ENCODE results near the gene JAZF1.

Gene JAZF1

DNA sequence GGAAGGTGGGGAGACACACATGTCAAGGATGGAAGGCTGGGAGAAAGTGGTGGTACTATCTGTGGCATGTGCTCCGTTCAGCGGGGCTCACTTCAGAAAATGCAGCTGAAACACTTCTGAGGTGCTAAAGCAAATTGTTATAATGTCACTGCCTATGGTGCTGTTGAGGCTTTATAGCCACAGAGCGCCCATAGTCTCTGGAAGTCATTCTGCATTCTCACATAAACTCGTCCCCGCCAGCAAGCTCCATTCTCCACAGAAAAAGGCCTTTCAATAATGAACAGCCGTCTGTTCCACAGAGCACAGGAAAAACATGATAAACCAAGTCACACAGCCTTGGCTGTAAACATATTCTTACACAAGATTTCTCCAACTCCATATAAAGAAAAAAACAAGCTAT is 308.7 kb downstream of the JAZF1 start:
- ChIA-PET POLR2A (no interaction called here), CTCF (interaction anchor here (0.7 to 1.8 kb wide), 3 partner anchors 17 to 528 kb away, joined by 3 to 4 read pairs (median 3); no protein-coding TSS in a partner anchor)
- H3K36me3 ChIP-seq (ENCODE audit: control insufficient read depth in 4 of 4, insufficient read depth in 4 of 4, low read length in 3 of 4), result no peaks in the 10 kb centered on the region
- no peak overlapping the region for H3K4me3 ChIP-seq (ENCODE audit: control insufficient read depth in 1 of 7, extremely low read depth in 1 of 7, insufficient read depth in 4 of 7, low read depth in 2 of 7, low read length in 6 of 7)
- no peaks in the 10 kb centered on the region for H3K9me3 ChIP-seq (ENCODE audit: control extremely low read depth in 1 of 5, control insufficient read depth in 4 of 5, insufficient read depth in 2 of 5, low read depth in 1 of 5, low read length in 4 of 5)
- H3K4me1 ChIP-seq (ENCODE audit: control extremely low read depth in 1 of 4, control insufficient read depth in 4 of 4, insufficient read depth in 4 of 4, low read length in 3 of 4), result peaks cover 0 to 7% (median 5%) of the 10 kb centered on the region in 4 experiments
- no peak for DNase-seq
- H3K27me3 ChIP-seq (replicated peaks in 2 of 5; ENCODE audit: control insufficient read depth in 4 of 5, insufficient read depth in 5 of 5, low read length in 4 of 5), result no peaks in the 10 kb centered on the region
- H3K27ac ChIP-seq (ENCODE audit: insufficient read depth in 1 of 2, low read depth in 1 of 2, low read length in 2 of 2, poor library complexity in 1 of 2, severe bottlenecking in 2 of 2), result no peak overlapping the region
- WGBS (ENCODE audit: insufficient coverage), result 96% methylated on average over 6 of the region's 6 CpGs

DNA sequence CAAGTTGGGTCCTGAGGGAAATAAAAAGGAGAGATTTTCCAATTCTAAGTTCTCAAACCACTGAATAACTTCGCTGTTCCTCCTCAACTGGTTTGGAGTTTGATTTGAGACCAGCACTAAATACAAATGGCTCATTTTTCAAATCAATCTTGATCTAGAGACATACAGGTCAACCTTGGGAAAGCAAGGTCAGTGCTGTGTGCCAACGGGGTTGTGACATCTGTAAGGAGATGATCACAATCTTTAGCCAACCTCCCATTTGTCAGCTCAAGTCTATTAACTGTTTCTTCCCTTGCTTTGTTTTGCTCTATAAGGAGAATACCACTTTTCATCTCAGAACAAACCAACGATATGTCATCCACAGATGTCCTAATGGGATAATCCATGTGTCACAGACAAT is 309.5 kb downstream of the JAZF1 start:
- ChIA-PET CTCF (interaction anchor here (0.7 to 1.8 kb wide), 2 partner anchors 10 to 18 kb away, joined by 4 read pairs; no protein-coding TSS in a partner anchor), POLR2A (no interaction called here)
- no peaks in the 10 kb centered on the region for H3K9me3 ChIP-seq (ENCODE audit: control extremely low read depth in 1 of 5, control insufficient read depth in 4 of 5, insufficient read depth in 2 of 5, low read depth in 1 of 5, low read length in 4 of 5)
- H3K36me3 ChIP-seq (ENCODE audit: control insufficient read depth in 4 of 4, insufficient read depth in 4 of 4, low read length in 3 of 4), result no peaks in the 10 kb centered on the region
- H3K27me3 ChIP-seq (replicated peaks in 2 of 5; ENCODE audit: control insufficient read depth in 4 of 5, insufficient read depth in 5 of 5, low read length in 4 of 5), result no peaks in the 10 kb centered on the region
- peaks cover 0 to 7% (median 5%) of the 10 kb centered on the region in 4 experiments for H3K4me1 ChIP-seq (ENCODE audit: control extremely low read depth in 1 of 4, control insufficient read depth in 4 of 4, insufficient read depth in 4 of 4, low read length in 3 of 4)
- 100% methylated on average over 2 of the region's 3 CpGs for WGBS (ENCODE audit: insufficient coverage)
- no peak overlapping the region for H3K27ac ChIP-seq (ENCODE audit: insufficient read depth in 1 of 2, low read depth in 1 of 2, low read length in 2 of 2, poor library complexity in 1 of 2, severe bottlenecking in 2 of 2)
- H3K4me3 ChIP-seq (ENCODE audit: control insufficient read depth in 1 of 7, extremely low read depth in 1 of 7, insufficient read depth in 4 of 7, low read depth in 2 of 7, low read length in 6 of 7), result no peak overlapping the region
- DNase-seq, result no peak

DNA sequence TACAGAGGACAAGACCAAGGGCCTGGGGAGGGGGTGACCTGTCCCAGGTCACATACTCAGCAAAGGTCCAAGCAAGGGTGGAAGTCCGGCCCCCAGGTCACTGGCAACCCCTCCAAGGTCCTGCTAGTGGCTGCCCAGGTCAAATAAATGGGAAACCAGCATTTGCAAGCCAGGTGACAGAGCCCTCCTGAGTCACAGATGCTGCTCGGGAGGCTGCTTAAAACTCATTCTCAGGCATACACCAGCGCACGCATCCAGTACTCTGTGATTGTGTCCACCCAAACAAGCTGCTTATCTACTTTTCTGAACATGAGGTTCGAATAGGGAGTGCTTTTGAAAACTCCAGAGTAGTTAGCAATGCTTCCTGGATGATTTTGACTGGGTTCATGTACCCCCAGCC is 310.0 kb downstream of the JAZF1 start:
- Histone ChIP-seq H3K27ac (ENCODE audit: insufficient read depth in 1 of 2, low read depth in 1 of 2, low read length in 2 of 2, poor library complexity in 1 of 2, severe bottlenecking in 2 of 2) (no peak overlapping the region), H3K9me3 (ENCODE audit: control extremely low read depth in 1 of 5, control insufficient read depth in 4 of 5, insufficient read depth in 2 of 5, low read depth in 1 of 5, low read length in 4 of 5) (no peaks in the 10 kb centered on the region), H3K27me3 (replicated peaks in 2 of 5; ENCODE audit: control insufficient read depth in 4 of 5, insufficient read depth in 5 of 5, low read length in 4 of 5) (no peaks in the 10 kb centered on the region), H3K36me3 (ENCODE audit: control insufficient read depth in 4 of 4, insufficient read depth in 4 of 4, low read length in 3 of 4) (no peaks in the 10 kb centered on the region), H3K4me3 (ENCODE audit: control insufficient read depth in 1 of 7, extremely low read depth in 1 of 7, insufficient read depth in 4 of 7, low read depth in 2 of 7, low read length in 6 of 7) (no peak overlapping the region), H3K4me1 (ENCODE audit: control extremely low read depth in 1 of 4, control insufficient read depth in 4 of 4, insufficient read depth in 4 of 4, low read length in 3 of 4) (peaks cover 0 to 7% (median 5%) of the 10 kb centered on the region in 4 experiments)
- 89% methylated on average over 5 of the region's 5 CpGs for WGBS (ENCODE audit: insufficient coverage)
- no peak for DNase-seq
- POLR2A ChIA-PET, result no interaction called here
- CTCF ChIA-PET, result interaction anchor here (0.7 kb wide), 1 partner anchor 9 kb away, joined by 4 read pairs; no protein-coding TSS in a partner anchor

DNA sequence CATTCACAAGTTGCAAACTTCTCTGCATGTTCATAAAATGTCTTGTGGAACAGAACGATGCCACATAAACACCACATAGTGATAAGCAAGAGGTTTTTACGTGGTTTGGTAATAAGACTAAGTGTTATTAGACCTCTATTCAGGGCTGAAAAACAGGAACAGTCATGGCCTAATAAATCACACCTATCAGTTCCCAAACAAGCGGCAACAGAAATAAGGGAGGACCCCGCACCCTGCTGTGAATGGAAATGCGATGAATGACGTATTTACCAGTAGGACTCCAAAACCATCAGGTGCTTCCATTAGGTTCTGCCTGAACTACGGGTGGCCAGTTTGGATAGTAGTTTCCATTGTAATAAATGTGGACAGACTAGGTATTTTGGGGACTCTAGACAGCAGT is 311.5 kb downstream of the JAZF1 start:
- Histone ChIP-seq H3K27me3 (replicated peaks in 2 of 5; ENCODE audit: control insufficient read depth in 4 of 5, insufficient read depth in 5 of 5, low read length in 4 of 5) (no peaks in the 10 kb centered on the region), H3K9me3 (ENCODE audit: control extremely low read depth in 1 of 5, control insufficient read depth in 4 of 5, insufficient read depth in 2 of 5, low read depth in 1 of 5, low read length in 4 of 5) (no peaks in the 10 kb centered on the region), H3K36me3 (ENCODE audit: control insufficient read depth in 4 of 4, insufficient read depth in 4 of 4, low read length in 3 of 4) (no peaks in the 10 kb centered on the region), H3K4me1 (ENCODE audit: control extremely low read depth in 1 of 4, control insufficient read depth in 4 of 4, insufficient read depth in 4 of 4, low read length in 3 of 4) (peaks cover 0 to 3% (median 1%) of the 10 kb centered on the region in 4 experiments), H3K4me3 (ENCODE audit: control insufficient read depth in 1 of 7, extremely low read depth in 1 of 7, insufficient read depth in 4 of 7, low read depth in 2 of 7, low read length in 6 of 7) (no peak overlapping the region), H3K27ac (ENCODE audit: insufficient read depth in 1 of 2, low read depth in 1 of 2, low read length in 2 of 2, poor library complexity in 1 of 2, severe bottlenecking in 2 of 2) (no peak overlapping the region)
- ChIA-PET CTCF (no interaction called here), POLR2A (no interaction called here)
- peak; percentile 14 to 66 (median 52) for DNase-seq
- WGBS (ENCODE audit: insufficient coverage), result 25% methylated on average over 5 of the region's 7 CpGs

DNA sequence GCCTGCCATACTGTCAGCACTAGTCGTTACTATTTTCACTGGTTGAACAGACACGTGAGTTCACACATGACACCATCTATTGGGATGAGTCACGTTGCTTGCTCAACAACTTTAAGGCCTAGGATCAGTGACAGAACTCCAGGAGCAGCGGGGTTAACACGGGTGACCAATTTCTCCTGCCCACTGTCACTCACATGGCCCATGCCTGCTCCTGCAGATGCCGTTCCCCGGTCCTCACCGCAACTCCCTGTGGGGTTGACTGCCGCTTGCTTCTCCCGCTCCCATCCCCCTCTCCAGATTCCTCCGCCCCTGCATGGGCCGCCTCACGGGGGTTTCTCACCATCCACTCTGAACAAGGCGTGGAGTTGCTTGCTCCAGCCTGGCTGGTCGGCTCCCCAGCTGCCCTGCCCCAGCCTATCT is 312.5 kb downstream of the JAZF1 start:
- ChIA-PET CTCF (interaction anchor here (0.7 kb wide), 1 partner anchor 15 kb away, joined by 3 read pairs; no protein-coding TSS in a partner anchor), POLR2A (no interaction called here)
- no peaks in the 10 kb centered on the region for H3K27me3 ChIP-seq (replicated peaks in 2 of 5; ENCODE audit: control insufficient read depth in 4 of 5, insufficient read depth in 5 of 5, low read length in 4 of 5)
- no peaks in the 10 kb centered on the region for H3K9me3 ChIP-seq (ENCODE audit: control extremely low read depth in 1 of 5, control insufficient read depth in 4 of 5, insufficient read depth in 2 of 5, low read depth in 1 of 5, low read length in 4 of 5)
- DNase-seq, result no peak
- no peak overlapping the region for H3K27ac ChIP-seq (ENCODE audit: insufficient read depth in 1 of 2, low read depth in 1 of 2, low read length in 2 of 2, poor library complexity in 1 of 2, severe bottlenecking in 2 of 2)
- no peak overlapping the region for H3K4me3 ChIP-seq (ENCODE audit: control insufficient read depth in 1 of 7, extremely low read depth in 1 of 7, insufficient read depth in 4 of 7, low read depth in 2 of 7, low read length in 6 of 7)
- H3K36me3 ChIP-seq (ENCODE audit: control insufficient read depth in 4 of 4, insufficient read depth in 4 of 4, low read length in 3 of 4), result no peaks in the 10 kb centered on the region
- 97% methylated on average over 15 of the region's 15 CpGs for WGBS (ENCODE audit: insufficient coverage)
- H3K4me1 ChIP-seq (ENCODE audit: control extremely low read depth in 1 of 4, control insufficient read depth in 4 of 4, insufficient read depth in 4 of 4, low read length in 3 of 4), result no peaks in the 10 kb centered on the region

DNA sequence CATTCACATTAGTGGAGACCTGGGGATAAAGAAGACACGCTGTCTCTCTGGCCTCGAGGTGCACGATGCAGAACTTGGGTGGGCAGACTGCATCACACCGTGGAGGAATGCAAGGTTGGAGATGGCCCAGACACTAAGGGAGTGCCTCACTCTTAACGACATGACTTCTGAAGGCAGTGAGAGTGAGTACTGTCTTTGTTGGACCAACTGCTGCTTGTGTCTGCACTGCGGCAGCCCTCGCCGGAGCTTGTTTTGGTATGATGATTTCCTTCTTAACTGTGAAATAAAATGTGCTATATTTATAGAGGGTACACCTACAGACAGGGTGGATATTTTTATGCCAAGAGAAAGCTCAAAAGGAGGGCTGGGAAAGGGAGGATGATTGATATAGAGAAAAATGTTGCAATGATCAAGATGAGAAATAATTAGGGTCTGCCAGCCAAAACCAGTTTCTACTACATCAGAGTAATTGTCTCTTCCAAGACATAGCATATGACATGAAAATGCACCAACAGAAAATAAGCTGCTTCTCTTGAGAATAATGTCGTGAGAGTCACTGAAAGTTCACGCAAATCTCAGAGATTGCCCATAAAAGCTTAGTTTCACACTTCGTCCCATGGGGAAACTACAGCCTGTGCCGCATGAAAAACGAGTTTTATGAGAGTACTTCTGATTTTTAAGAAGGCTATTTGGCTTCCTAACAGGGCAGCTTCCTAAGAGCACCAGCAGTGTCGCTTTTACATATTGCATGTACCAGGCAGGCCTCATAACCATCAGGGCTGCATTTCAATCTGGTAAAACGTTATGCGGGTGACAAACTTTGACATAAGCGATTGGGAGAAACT is 313.5 kb downstream of the JAZF1 start:
- H3K36me3 ChIP-seq (ENCODE audit: control insufficient read depth in 4 of 4, insufficient read depth in 4 of 4, low read length in 3 of 4), result no peaks in the 10 kb centered on the region
- WGBS (ENCODE audit: insufficient coverage), result 99% methylated on average over 14 of the region's 17 CpGs
- H3K27ac ChIP-seq (ENCODE audit: insufficient read depth in 1 of 2, low read depth in 1 of 2, low read length in 2 of 2, poor library complexity in 1 of 2, severe bottlenecking in 2 of 2), result no peak overlapping the region
- H3K4me1 ChIP-seq (ENCODE audit: control extremely low read depth in 1 of 4, control insufficient read depth in 4 of 4, insufficient read depth in 4 of 4, low read length in 3 of 4), result no peaks in the 10 kb centered on the region
- no peak for DNase-seq
- ChIA-PET CTCF (interaction anchor here (0.9 kb wide), 1 partner anchor 17 kb away, joined by 3 read pairs; no protein-coding TSS in a partner anchor), POLR2A (no interaction called here)
- H3K27me3 ChIP-seq (replicated peaks in 2 of 5; ENCODE audit: control insufficient read depth in 4 of 5, insufficient read depth in 5 of 5, low read length in 4 of 5), result no peaks in the 10 kb centered on the region
- no peak overlapping the region for H3K4me3 ChIP-seq (ENCODE audit: control insufficient read depth in 1 of 7, extremely low read depth in 1 of 7, insufficient read depth in 4 of 7, low read depth in 2 of 7, low read length in 6 of 7)
- H3K9me3 ChIP-seq (ENCODE audit: control extremely low read depth in 1 of 5, control insufficient read depth in 4 of 5, insufficient read depth in 2 of 5, low read depth in 1 of 5, low read length in 4 of 5), result no peaks in the 10 kb centered on the region

DNA sequence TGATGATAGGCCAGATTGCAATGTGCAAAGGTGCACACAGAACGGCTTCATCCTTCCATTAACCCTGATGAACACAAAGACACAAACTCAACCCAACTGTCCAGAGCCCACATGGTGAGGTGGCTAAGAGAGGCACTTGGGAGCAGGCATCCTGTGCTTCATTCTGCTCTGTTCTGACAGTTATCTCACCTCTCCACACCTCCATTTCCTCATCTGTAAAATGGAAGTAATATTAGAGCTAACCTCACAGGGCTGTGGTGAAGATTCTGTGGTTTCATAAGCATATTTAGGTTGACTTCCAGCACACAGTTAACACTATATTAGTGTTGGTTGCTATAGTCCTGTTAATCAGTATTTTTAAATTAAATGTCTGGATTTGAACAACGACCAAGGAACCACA is 314.3 kb downstream of the JAZF1 start:
- whole genome bisulfite sequencing (ENCODE audit: insufficient coverage), result no CpG with 5 or more reads among the region's 2 CpGs
- H3K27ac ChIP-seq (ENCODE audit: insufficient read depth in 1 of 2, low read depth in 1 of 2, low read length in 2 of 2, poor library complexity in 1 of 2, severe bottlenecking in 2 of 2), result no peak overlapping the region
- H3K9me3 ChIP-seq (ENCODE audit: control extremely low read depth in 1 of 5, control insufficient read depth in 4 of 5, insufficient read depth in 2 of 5, low read depth in 1 of 5, low read length in 4 of 5), result no peaks in the 10 kb centered on the region
- POLR2A ChIA-PET, result no interaction called here
- CTCF ChIA-PET, result interaction anchor here (0.7 kb wide), 1 partner anchor 149 kb away, joined by 3 read pairs; no protein-coding TSS in a partner anchor
- H3K36me3 ChIP-seq (ENCODE audit: control insufficient read depth in 4 of 4, insufficient read depth in 4 of 4, low read length in 3 of 4), result no peaks in the 10 kb centered on the region
- no peak overlapping the region for H3K4me3 ChIP-seq (ENCODE audit: control insufficient read depth in 1 of 7, extremely low read depth in 1 of 7, insufficient read depth in 4 of 7, low read depth in 2 of 7, low read length in 6 of 7)
- no peaks in the 10 kb centered on the region for H3K27me3 ChIP-seq (replicated peaks in 2 of 5; ENCODE audit: control insufficient read depth in 4 of 5, insufficient read depth in 5 of 5, low read length in 4 of 5)
- H3K4me1 ChIP-seq (ENCODE audit: control extremely low read depth in 1 of 4, control insufficient read depth in 4 of 4, insufficient read depth in 4 of 4, low read length in 3 of 4), result no peaks in the 10 kb centered on the region
- DNase-seq, result no peak
